ENCODE results near the gene MMEL1.

MMEL1 gene

GRCh38 chr1:2644171-2644570 is 11.4 kb upstream of the MMEL1 start:
- no peaks in the 10 kb centered on the region for H3K27me3 ChIP-seq (ENCODE audit: insufficient read depth, poor library complexity, severe bottlenecking)
- no peak for DNase-seq (ENCODE audit: low read depth in 1 of 2, low spot score in 1 of 2)
- H3K27ac ChIP-seq (replicated peaks), result no peak overlapping the region
- no peak overlapping the region for H3K4me3 ChIP-seq (replicated peaks; ENCODE audit: insufficient read depth, low read length)
- TF ChIP-seq SPI1 (IDR thresholded peaks at IDR 0.05; ENCODE audit: borderline replicate concordance, low read depth) (no peak), POLR2AphosphoS5 (IDR thresholded peaks at IDR 0.05; ENCODE audit: low read depth) (no peak), GABPA (IDR thresholded peaks at IDR 0.05; ENCODE audit: low read depth) (no peak), REST (IDR thresholded peaks at IDR 0.05; ENCODE audit: insufficient replicate concordance, low read depth) (no peak), CTCF (IDR thresholded peaks at IDR 0.05; ENCODE audit: insufficient read depth, low read length) (no peak)

- H3K27me3 ChIP-seq (ENCODE audit: insufficient read depth, poor library complexity, severe bottlenecking), result no peaks in the 10 kb centered on the region
- peak overlapping the region; percentile 49 for H3K4me3 ChIP-seq (replicated peaks; ENCODE audit: insufficient read depth, low read length)
- no peak overlapping the region for H3K27ac ChIP-seq (replicated peaks)
- no peak for DNase-seq (ENCODE audit: low read depth in 1 of 2, low spot score in 1 of 2)
- no peak for TF ChIP-seq GABPA (IDR thresholded peaks at IDR 0.05; ENCODE audit: low read depth)
- TF ChIP-seq SPI1 (IDR thresholded peaks at IDR 0.05; ENCODE audit: borderline replicate concordance, low read depth), result no peak
- no peak for TF ChIP-seq POLR2AphosphoS5 (IDR thresholded peaks at IDR 0.05; ENCODE audit: low read depth)
- TF ChIP-seq CTCF (IDR thresholded peaks at IDR 0.05; ENCODE audit: insufficient read depth, low read length), result no peak
- no peak for TF ChIP-seq REST (IDR thresholded peaks at IDR 0.05; ENCODE audit: insufficient replicate concordance, low read depth)
These were observed 10.7 kb upstream of the MMEL1 start for GRCh38 chr1:2643414-2644077.

- TF ChIP-seq SPI1 (IDR thresholded peaks at IDR 0.05; ENCODE audit: borderline replicate concordance, low read depth) (no peak), POLR2AphosphoS5 (IDR thresholded peaks at IDR 0.05; ENCODE audit: low read depth) (0 out of 2 replicates have a peak, but pooled peaks have one; percentile 28), REST (IDR thresholded peaks at IDR 0.05; ENCODE audit: insufficient replicate concordance, low read depth) (no peak), CTCF (IDR thresholded peaks at IDR 0.05; ENCODE audit: insufficient read depth, low read length) (no peak), GABPA (IDR thresholded peaks at IDR 0.05; ENCODE audit: low read depth) (peak; percentile 62; the same call in 1 of the 2 replicates)
- Histone ChIP-seq H3K27ac (replicated peaks) (peak overlapping the region; percentile 61), H3K4me3 (replicated peaks; ENCODE audit: insufficient read depth, low read length) (peak overlapping the region; percentile 49), H3K27me3 (ENCODE audit: insufficient read depth, poor library complexity, severe bottlenecking) (no peaks in the 10 kb centered on the region)
- DNase-seq (ENCODE audit: low read depth in 1 of 2, low spot score in 1 of 2), result peak; percentile 56 to 83
These were observed 10.0 kb upstream of the MMEL1 start for GRCh38 chr1:2642560-2643413.
